GM18511 (cell line): ENCODE results near the gene ZBTB20.

ENCODE experiments used
- ATAC-seq: cut with Tn5 transposase; IDR thresholded peaks from one replicate; pipeline ENCODE4 v1.9.1; 2021; ENCODE audit warnings: mild to moderate bottlenecking, moderate library complexity; ENCODE audit not compliant: unreplicated experiment

The ZBTB20 gene

GRCh38 chr3:114878114-114878839 is 268.8 kb downstream of the ZBTB20 start:
- ATAC-seq = no peak

GRCh38 chr3:114877378-114878113 is 269.5 kb downstream of the ZBTB20 start:
- no peak for ATAC-seq

- ATAC-seq = no peak
These were observed 272.5 kb downstream of the ZBTB20 start for GRCh38 chr3:114874522-114874971.

GRCh38 chr3:114873591-114873990 is 273.5 kb downstream of the ZBTB20 start:
- no peak for ATAC-seq

GRCh38 chr3:114872588-114872987 is 274.5 kb downstream of the ZBTB20 start:
- no peak for ATAC-seq

GRCh38 chr3:114872050-114872449 is 275.0 kb downstream of the ZBTB20 start:
- no peak for ATAC-seq

- no peak for ATAC-seq
These were observed 279.1 kb downstream of the ZBTB20 start for GRCh38 chr3:114867835-114868503.

- no peak for ATAC-seq
These were observed 279.7 kb downstream of the ZBTB20 start for GRCh38 chr3:114867359-114867758.

- ATAC-seq = no peak
These were observed 280.7 kb downstream of the ZBTB20 start for GRCh38 chr3:114866430-114866829.

GRCh38 chr3:114864970-114865369 is 282.1 kb downstream of the ZBTB20 start:
- ATAC-seq = no peak

GRCh38 chr3:114863848-114864247 is 283.2 kb downstream of the ZBTB20 start:
- no peak for ATAC-seq

GRCh38 chr3:114861666-114862065 is 285.4 kb downstream of the ZBTB20 start:
- no peak for ATAC-seq

- ATAC-seq = no peak
These were observed 286.6 kb downstream of the ZBTB20 start for GRCh38 chr3:114860531-114860930.

GRCh38 chr3:114858329-114858728 is 288.8 kb downstream of the ZBTB20 start:
- no peak for ATAC-seq

GRCh38 chr3:114857299-114857701 is 289.8 kb downstream of the ZBTB20 start:
- ATAC-seq = no peak

GRCh38 chr3:114856835-114857234 is 290.3 kb downstream of the ZBTB20 start:
- no peak for ATAC-seq

GRCh38 chr3:114855839-114856238 is 291.2 kb downstream of the ZBTB20 start:
- ATAC-seq = no peak

GRCh38 chr3:114852966-114853365 is 294.1 kb downstream of the ZBTB20 start:
- no peak for ATAC-seq

GRCh38 chr3:114850898-114851297 is 296.2 kb downstream of the ZBTB20 start:
- ATAC-seq = no peak

GRCh38 chr3:114848643-114849350 is 298.3 kb downstream of the ZBTB20 start:
- ATAC-seq = no peak

- no peak for ATAC-seq
These were observed 299.0 kb downstream of the ZBTB20 start for GRCh38 chr3:114848082-114848481.
